H54 (cell line): ENCODE measurements around the gene HDAC4.

Source experiments
- DNase-seq: peaks from one replicate; pipeline ENCODE4 v3.0.0; 2011; ENCODE audit warnings: low spot score, mixed read lengths; ENCODE audit not compliant: insufficient read length
- FAIRE-seq: peaks from 3 replicates; lab custom pipeline; 2011; peaks lifted over from hg19 to GRCh38; lab: Jason Lieb, UNC
- POLR2A ChIP-seq: IDR thresholded peaks from 2 replicates; pipeline ENCODE4 v1.6.1; 2011; ENCODE audit warnings: low read depth, mild to moderate bottlenecking, low read length

HDAC4 gene

DNA sequence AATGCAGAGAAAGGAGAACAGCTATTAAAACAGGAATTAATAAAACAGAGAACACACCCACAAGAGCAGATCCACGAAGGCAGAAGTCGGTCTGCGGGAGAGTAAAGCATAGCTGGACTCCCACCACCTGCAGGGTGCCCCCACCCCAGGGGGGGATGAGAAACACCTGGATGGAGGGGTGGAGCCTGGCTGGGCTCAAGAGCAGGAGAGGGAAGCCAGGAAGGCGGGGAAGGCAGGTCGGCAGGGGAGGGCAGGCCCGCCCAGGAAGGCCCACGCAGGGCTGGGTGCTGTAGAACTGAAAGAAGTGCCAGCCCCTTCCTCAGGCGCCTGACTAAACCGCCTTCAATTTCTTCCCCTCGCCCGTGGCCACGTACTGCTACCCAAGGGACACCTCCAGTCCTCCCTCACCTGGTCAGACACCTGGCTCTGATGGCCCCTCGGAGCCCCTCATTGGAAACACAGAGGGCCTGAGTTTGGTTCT, 175.4 kb downstream of the HDAC4 start:
- no peak for TF ChIP-seq POLR2A
- no peak for DNase-seq
- no peak for FAIRE-seq

DNA sequence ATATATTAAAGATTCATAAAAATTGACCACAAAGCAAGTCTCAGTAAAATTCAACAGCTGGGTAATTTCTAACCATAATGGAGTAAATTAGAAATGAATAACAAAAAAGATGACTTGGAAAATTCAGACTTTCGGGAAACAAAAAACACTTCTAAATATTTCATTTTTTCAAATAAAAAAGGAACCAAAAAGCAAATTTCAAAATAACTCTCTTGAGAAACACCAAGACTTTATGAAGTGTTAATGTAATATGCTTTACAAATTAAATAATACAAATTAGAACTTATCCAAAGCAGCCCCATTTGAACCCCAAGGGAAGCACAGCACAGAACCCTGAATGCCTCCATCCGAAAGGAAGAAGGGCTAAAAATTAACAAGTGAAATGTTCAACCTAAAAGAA, 175.9 kb downstream of the HDAC4 start:
- FAIRE-seq (no peak), DNase-seq (no peak)

DNA sequence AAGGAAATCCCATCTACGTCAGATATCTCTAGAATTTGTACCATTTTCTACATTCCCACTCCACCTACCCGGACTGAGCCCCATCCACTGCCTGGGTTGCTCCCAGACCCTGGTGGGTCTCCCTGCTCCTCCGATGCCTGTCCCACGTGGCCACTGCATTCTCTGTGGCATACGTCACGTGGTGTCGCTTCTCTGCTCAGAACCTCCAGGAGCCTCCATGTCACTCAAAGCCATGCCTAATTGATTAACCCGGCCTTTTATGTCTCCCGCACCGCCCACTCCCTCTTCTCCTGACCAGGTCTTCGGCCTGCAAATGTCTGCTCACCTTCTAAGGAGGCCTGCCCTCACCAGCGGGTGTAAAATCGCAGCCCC, 176.6 kb downstream of the HDAC4 start:
- no peak for FAIRE-seq
- no peak for DNase-seq
- TF ChIP-seq POLR2A: no peak

More for the DNA sequence above, 175.9 kb downstream of the HDAC4 start:
- no peak for TF ChIP-seq POLR2A

DNA sequence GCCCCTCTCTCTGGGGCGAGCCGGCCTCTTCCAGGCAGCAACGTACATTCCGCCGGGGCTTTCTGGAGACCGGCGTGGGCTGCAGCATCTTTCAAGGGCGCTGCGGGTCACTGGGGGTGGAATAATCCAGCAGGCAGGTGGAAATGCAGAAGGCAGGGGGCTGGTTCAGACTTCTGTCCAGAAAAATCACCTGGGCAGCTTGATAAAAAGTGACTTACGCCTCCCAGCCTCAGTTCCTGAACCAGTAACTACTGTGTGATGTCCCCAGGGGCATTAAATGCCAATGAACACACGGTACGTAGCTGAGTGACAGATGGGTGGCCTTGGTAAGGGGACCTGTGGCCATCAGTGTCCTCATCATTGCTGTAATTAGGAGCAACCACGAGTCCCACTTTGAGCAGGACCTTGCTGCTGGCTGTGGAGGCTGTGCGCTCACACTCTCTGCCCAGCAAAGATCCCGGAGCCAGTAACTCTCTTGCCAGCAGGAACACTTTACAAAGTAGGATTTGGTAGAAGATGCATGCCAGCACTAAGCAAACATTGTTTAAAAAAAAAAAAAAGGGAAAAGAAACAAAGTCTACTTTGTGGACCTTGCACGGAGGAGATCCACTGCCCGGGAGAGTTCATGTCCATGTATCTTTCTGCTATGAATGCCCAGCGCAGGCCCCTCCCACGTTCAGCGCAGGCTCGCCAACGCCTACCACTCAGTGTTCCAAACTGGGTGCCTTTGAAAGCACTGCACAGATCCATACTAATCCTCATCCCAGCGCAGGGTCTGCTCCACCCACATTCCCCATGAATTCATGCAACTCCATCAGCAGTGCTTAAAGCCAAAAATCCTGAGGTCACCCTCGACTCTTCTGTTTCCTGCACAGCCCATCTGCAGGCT, 177.3 kb downstream of the HDAC4 start:
- TF ChIP-seq POLR2A: no peak
- DNase-seq: no peak
- FAIRE-seq: no peak

DNA sequence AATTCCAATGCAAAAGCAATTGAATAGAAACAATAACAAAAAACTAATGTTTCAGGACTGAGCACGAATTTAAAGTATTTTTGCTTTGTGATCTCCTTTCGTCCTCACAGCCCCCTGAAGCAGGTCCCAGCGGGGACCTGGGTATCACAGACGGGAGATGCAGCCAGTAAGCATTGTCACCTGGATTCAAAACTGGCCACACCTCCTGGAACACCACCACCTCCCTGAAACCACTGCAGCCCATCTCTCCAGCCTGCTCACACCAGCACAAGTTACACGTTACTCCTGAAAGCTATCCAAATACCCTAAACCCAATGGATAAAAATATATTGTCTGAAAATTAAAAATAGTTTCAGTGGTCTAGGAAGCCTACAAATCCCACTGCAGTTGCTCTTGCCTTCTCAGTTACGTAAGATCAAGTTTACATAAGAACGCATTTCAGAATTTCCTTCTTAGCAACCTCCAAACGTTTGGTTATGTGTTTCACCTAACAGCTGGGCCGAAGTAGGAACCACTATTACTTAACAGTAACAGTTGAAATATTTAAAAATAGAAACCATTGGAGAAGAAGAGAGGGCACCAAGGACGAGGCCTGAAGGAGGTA, 178.0 kb downstream of the HDAC4 start:
- FAIRE-seq (no peak), DNase-seq (no peak)
- TF ChIP-seq POLR2A: no peak

DNA sequence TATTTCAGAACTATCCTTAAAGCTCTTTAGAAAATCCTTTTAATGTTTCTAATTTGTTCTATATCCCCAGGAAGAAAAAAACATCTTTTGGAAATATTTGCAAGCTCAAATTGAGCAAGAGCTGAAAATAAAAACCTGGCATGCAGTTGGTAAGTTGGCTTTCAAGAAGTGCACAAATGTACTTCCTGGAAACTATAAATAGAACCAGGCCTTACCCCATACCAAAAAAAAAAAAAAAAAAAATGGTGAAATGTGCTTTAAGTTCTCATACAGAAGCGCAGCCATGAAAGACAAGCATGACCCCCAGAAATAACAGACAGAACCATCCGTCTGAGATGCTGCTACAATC, 178.5 kb downstream of the HDAC4 start:
- FAIRE-seq: no peak

DNA sequence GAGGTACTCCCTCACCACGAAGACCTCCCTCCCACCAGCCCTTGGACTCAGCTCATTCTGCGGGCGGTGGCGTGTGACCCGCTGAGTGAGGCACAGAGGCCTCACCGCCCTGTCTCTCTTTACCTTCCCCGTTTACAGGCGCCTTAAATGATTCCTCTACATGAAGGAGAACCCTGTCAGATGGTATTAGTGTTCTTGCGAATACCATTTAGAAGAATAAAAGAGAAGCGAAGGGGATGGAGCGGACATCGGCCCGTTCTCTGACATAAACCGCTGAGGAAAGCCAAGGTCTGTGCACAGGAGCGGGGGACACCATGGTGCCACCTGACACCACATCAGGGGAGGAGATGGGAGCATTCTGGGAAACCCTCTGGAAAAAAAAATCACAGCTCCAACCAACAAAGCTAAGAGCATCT, 179.8 kb downstream of the HDAC4 start:
- FAIRE-seq (no peak), DNase-seq (no peak)
- no peak for TF ChIP-seq POLR2A

More for the DNA sequence above, 178.5 kb downstream of the HDAC4 start:
- no peak for DNase-seq
- TF ChIP-seq POLR2A: no peak

DNA sequence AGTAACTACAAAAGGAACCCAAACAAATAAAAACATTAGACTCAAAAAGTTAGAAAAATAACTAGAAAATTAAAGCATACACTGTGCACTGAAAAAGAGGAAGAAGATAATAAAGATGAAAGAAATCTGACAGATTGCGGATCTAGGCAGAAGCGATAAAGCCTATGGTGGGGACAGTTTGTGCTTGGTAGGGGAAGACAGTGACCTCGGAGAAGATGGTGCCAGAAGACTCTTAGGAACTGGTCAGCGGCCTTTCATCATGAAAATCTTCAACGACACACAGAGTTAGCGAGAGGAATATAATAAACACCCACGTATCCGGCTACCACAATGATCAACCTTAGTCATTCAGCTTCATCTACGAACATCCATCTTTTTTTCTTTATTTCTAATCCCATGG, 180.5 kb downstream of the HDAC4 start:
- FAIRE-seq (no peak), DNase-seq (no peak)
- no peak for TF ChIP-seq POLR2A

DNA sequence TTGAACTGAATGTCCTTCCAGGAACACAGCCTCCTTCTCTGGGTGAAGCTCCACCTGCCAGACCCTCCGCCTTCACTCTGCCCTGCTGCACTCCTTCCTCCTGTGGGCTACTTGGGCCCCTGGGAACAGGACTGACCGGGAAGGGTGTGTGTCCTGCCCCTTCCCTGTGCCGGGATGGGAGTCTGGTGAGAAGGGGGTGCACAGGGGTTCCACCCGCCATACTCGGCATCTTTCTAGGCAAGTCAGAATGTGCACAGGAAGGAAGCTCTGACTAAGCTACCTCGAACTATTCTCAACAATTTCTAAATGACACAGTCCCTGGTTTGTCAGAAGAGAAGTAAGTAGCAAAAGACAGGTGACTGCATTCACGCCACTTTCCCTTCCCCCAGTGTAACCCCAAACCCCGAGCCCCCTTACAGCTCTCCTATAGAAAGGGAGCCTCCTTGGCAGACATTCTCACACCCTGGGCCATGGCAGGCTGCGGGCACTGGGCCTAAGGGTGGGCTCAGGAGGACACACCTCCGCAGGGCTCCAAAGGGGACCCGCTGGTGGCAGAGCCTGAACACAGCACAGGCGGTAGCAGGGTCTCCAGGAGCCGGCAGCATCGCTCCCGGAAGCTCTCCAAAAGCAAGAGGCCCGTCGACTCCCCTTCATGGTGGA, 184.1 kb downstream of the HDAC4 start:
- TF ChIP-seq POLR2A: no peak
- FAIRE-seq (no peak), DNase-seq (no peak)

DNA sequence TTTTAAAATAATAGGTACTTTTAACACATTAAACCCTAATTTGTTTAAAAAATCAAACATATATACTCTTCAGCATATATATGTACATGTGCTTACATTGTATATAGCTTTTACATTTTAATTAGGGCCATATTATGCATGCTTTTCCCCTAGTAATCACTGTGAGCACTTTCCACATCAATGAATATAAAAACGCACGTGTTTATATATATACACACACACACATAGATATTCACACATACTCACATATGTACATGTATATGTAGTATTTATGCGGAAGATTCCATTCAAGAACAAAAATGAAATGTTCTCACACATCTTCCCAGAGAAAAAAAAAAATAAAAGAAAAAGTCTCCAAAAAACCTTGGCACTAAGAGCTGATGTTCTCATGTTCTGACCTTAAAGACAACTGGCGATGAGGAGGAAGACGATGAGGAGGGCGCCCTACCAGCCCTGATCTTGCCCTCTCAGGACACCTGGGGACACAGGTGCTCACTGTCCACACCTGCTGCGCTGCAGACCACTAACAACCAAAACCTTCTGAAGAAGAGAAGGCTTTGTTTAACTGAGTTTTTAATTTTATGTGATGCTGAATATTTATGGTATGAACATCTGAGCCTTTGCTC, 184.7 kb downstream of the HDAC4 start:
- FAIRE-seq: no peak
- no peak for TF ChIP-seq POLR2A
- no peak for DNase-seq

DNA sequence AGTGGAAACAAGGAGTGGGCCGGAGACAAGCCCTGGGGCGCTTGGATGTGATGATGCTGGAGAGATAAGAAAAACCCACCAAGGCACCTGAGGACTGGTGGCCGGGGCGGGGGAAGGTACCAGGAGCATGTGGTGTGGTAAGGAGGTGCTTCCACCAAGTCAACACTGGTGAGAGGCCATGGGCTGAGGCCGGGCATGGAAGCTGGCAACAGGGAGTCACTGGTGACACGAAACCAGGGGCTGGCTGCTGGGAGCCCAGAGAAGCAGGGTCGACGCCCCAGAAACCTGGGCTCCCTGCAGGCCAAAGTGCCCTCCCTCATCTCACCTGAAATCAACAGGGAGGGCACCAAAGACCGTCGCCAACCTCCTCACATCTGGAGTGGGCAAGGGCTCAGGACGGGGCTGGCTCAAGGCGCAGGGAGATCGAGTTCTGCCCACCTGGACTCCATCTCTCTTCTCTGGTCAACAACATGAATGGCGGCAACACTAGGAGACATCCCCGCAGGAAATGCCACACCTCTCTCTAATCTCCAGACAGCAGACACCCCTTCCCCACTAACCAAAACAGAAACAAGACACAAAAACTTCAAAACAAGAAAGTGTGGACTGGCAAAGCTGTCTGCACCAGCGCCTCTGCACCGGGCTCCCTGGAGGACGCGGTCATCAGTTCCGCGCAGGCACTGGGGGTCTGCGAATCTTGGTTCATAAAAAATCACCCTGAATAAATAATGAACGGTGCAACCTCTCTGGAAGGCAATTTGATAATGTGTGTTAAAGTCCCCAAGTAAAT, 185.5 kb downstream of the HDAC4 start:
- no peak for FAIRE-seq
- no peak for TF ChIP-seq POLR2A
- no peak for DNase-seq

DNA sequence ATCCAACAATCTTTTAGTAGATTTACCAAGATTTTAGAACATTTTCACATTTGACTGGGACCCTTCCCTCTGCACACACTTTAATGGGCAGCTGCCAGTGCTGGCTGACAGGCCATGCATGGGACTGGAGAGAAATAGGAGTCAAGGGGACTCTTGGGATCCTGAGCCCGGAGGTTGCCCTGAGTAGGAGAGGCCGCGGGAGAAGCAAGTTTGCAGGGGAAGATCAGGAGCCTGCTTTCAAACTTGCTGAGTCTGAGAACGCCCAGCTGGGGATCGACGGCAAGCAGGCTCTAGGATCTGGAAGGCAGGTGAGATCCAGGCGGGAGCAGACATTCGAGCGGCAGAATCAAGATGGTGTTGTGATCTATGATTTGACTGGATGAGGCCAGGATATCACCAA, 186.1 kb downstream of the HDAC4 start:
- TF ChIP-seq POLR2A: no peak
- DNase-seq (no peak), FAIRE-seq (no peak)

DNA sequence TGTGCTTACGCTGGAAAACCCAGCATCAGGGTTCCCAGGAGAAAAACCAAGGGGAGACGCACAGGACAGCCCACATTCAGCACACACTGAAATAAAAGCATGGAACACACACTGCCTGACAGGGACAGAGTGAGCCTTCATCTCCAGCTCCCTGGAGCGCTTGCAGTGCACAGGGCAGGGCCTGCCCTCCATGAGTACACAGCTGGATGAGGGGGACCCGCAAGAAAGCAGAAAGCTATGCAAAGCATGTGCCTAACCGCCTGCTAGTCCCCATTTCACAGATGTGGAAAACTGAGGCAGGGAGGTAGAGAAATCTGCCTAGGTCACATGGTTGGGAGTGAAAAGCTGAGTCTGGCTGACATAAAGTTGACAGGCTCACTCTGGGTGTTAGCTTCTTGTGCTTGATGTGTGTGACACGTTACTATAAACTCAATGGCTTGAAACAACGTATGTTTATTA, 187.1 kb downstream of the HDAC4 start:
- no peak for TF ChIP-seq POLR2A
- FAIRE-seq (no peak), DNase-seq (no peak)
